Dedifferentiated amniotic fluid mesenchymal stem cell (primary cell): ENCODE data around the gene IGFLR1.

Experiments used
- DNase-seq: peaks from one replicate; pipeline ENCODE4 v3.0.0-alpha.2; 2016; ENCODE audit errors: extremely low spot score

IGFLR1 gene

GRCh38 chr19:35739275-35740107 is 2.8 kb downstream of the IGFLR1 start:
- DNase-seq, result no peak

DNA sequence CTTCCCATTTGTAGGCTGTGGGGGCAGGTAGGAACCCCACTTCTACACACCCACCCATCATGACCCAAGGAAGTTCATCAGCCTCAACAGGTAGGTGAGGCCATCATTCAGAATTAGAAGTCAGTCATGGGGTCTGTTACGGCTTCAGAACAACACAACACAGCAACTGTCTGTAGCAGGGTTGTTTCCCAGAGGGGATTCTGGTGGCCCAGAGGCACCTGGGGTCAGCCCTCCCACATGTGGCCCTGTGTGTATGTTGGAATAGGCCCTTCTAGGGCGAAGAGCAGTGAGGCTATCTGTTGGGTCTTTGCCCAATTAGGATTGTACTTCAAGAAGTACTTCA is 3.4 kb downstream of the IGFLR1 start:
- DNase-seq, result no peak

DNA sequence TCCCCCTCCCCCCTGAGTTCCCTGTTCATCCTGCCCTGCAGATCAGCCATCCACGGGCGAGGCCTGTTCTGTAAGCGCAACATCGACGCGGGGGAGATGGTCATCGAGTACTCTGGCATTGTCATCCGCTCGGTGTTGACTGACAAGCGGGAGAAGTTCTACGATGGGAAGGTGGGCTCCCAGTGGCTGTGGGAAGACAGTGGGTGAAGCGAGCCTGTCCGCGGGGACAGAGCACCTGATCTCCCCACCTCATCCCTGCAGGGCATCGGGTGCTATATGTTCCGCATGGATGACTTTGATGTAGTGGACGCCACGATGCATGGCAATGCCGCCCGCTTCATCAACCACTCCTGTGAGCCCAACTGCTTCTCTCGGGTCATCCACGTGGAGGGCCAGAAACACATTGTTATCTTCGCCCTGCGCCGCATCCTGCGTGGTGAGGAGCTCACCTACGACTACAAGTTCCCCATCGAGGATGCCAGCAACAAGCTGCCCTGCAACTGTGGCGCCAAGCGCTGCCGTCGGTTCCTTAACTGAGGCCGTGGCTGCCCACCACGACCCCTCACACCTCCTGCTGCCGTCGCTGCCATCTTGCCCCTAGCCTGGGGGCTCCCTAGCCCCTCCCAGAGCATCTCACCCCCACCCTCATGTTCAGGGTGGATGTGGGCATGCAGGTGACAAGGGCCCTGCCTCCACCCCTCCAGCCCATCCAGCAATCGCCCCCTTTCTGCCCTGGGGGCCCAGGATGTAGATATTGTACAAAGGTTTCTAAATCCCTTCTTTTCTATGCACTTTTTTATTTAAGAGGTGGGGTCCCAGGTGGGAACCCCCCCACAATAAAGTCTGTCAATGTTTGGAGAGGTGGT is 4.0 kb downstream of the IGFLR1 start:
- DNase-seq, result no peak

DNA sequence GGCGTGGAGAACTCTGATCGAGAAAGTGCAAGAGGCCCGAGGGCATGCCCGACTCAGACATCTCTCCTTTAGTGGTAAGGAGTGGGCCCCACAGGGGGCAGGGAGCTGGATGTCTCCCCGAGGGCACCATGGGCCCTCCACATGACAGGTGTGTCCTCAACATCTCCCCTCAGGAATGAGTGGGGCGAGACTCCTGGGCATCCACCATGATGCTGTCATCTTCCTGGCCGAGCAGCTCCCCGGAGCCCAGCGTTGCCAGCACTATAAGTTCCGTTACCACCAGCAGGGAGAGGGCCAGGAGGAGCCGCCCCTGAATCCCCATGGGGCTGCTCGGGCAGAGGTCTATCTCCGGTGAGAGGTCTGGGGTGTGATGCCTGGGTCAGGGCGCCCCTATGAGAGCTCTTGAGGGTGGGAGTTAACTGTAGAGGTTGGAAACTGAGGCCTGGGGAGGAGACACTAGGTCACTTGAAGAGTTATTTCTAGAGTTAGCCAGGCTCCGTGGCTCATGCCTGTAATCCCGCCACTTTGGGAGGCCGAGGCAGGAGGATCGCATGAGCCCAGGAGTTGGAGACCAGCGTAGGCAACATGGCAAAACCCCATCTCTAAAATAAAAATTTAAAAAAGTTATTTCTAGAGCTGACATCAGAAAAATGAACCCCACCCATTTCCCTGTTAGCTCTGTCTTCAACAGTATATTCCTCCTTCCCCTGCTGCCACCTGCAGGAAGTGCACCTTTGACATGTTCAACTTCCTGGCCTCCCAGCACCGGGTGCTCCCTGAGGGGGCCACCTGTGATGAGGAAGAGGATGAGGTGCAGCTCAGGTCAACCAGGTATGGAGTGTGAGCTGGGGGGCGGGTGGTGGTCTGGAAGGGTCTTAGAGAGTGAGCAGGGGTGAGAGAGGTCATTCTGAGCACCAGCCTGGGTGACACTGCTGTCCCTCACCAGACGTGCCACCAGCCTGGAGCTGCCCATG is 5.1 kb downstream of the IGFLR1 start:
- no peak for DNase-seq

- DNase-seq, result no peak
These were observed 7.4 kb downstream of the IGFLR1 start for GRCh38 chr19:35734889-35735288.

DNA sequence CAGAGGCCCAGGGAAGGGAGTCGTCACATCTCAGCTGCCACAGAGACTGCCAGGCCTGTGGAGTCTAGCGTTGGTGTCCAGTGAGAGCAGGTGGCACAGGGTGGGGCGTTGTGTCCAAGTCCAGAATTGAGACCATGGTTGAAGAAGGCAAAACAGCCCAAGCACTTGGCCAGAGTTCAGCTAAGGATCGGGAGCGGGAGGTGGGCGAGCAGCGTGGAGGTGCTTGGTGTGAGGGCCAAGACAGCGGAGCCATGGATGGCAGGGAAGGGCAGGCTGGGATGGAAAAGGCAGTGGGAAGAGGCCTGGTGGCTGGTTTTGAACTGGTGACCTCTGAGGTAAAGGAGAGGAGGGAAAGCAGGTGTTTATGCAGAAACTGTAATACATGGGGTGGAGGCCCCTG is 8.0 kb downstream of the IGFLR1 start:
- no peak for DNase-seq

DNA sequence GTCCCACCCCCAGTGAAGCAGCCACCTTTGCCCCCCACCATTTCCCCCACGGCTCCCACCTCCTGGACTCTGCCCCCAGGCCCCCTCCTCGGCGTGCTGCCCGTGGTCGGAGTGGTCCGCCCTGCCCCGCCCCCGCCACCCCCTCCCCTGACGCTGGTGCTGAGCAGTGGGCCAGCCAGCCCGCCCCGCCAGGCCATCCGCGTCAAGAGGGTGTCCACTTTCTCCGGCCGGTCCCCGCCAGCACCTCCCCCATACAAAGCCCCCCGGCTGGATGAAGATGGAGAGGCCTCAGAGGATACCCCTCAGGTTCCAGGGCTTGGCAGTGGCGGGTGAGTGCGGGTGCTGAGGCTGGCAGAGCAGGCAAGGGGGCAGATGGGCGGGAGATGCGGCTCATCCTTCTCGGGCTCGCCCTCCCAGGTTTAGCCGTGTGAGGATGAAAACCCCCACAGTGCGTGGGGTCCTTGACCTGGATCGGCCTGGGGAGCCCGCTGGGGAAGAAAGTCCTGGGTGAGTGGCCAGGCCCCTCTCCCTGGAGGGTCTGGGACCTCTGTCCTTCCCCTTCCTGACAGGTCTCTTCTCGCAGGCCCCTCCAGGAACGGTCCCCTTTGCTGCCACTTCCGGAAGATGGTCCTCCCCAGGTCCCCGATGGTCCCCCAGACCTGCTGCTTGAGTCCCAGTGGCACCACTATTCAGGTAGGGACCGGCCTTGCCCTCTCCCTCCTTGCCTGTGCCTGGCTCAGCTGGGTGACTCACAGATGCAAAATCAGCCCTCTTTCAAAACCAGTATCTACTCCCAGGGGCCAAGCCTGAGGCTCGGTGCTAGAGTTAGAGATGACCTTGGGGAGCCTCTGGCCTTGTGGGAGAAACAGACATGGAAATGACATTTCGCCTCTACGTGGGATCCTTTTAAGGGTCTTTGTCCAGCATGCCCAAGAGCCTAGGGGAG is 8.8 kb downstream of the IGFLR1 start:
- DNase-seq, result no peak

GRCh38 chr19:35732540-35733179 is 9.6 kb downstream of the IGFLR1 start:
- no peak for DNase-seq

- no peak for DNase-seq
These were observed 10.4 kb downstream of the IGFLR1 start for GRCh38 chr19:35731779-35732405.

- no peak for DNase-seq
These were observed 10.9 kb downstream of the IGFLR1 start for GRCh38 chr19:35731353-35731752.

DNA sequence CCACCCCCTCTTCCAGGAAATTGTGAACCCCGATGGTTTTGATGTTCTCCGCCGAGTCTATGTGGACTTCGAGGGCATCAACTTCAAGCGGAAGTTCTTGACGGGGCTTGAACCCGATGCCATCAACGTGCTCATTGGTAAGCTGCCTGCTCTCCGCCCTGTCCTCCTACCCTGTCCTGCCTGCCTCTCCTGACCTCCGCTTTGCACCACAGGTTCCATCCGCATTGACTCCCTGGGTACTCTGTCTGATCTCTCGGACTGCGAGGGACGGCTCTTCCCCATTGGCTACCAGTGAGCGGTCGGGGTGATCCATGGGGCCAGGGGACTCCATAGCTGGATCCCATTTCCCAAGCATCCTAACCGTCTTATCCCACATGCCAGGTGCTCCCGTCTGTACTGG is 11.9 kb downstream of the IGFLR1 start:
- no peak for DNase-seq

GRCh38 chr19:35729763-35730162 is 12.5 kb downstream of the IGFLR1 start:
- DNase-seq, result no peak

GRCh38 chr19:35729021-35729420 is 13.2 kb downstream of the IGFLR1 start:
- no peak for DNase-seq

- DNase-seq, result no peak
These were observed 14.1 kb downstream of the IGFLR1 start for GRCh38 chr19:35727956-35728706.

DNA sequence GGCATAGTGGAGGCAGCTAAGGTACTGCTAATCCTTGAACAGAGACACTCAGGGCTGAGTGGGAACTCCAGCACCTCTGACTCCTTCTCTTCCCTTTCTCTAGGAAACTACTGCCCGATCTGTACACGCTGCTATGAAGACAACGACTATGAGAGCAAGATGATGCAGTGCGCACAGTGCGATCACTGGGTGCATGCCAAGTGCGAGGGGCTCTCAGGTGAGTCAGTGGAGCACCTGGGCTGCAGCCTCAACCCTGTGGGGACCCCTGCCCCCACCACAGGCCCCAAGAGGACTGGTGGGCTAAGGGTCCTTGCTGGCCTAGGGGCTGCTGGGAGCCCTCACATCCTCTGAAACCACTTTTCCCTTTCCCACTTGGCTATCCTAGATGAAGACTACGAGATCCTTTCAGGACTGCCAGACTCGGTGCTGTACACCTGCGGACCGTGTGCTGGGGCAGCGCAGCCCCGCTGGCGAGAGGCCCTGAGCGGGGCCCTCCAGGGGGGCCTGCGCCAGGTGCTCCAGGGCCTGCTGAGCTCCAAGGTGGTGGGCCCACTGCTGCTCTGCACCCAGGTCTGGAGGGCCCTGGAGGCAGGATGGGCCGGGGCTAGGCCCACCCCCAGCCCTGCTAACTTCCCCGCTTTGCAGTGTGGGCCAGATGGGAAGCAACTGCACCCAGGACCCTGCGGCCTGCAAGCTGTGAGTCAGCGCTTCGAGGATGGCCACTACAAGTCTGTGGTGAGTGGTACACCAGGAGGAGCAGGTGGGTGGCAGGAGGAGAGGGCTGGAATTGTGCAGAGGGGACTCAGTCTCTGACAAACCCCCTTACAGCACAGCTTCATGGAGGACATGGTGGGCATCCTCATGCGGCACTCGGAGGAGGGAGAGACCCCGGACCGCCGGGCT is 14.9 kb downstream of the IGFLR1 start:
- no peak for DNase-seq

- no peak for DNase-seq
These were observed 16.9 kb downstream of the IGFLR1 start for GRCh38 chr19:35725216-35725861.

- DNase-seq, result no peak
These were observed 17.7 kb downstream of the IGFLR1 start for GRCh38 chr19:35724560-35724959.
